Panc1 (cell line): Measurements from ENCODE around the gene DLG2. TPM values are rescaled to one million over a fixed set of nuclear protein-coding genes. Genes with fewer than 3 reads are reported as not detected.
A peak's percentile ranks its signal among the peaks of the same experiment; 100 is the strongest.

Experiments used
- ATAC-seq: fragments of 200-7000 bp; cut with Tn5 transposase; 2 replicates; pipeline ENCODE4 v1.9.1; 2020; ENCODE audit warnings: mild to moderate bottlenecking, moderate library complexity
- BruUV-seq: library from RNA; stranded (reverse); fragments of 400-500 nt; replicated peaks from 2 replicates; lab custom pipeline; 2021; lab: Mats Ljungman, UMichigan
- CTCF ChIA-PET: fragments of 300-600 bp; sonication (Branson Sonifier 250); formaldehyde crosslinking; loops from one replicate; lab custom pipeline; 2022; ENCODE audit warnings: antibody characterized with exemption; lab: Charles Lee
- POLR2A ChIA-PET: fragments of 300-600 bp; sonication (Branson Sonifier 250); formaldehyde crosslinking; loops from one replicate; lab custom pipeline; 2022; ENCODE audit warnings: antibody characterized with exemption; lab: Charles Lee
- DNase-seq: peaks from one replicate; pipeline ENCODE4 v3.0.0-alpha.2; 2010; ENCODE audit warnings: low read depth, low spot score
- H3K27ac ChIP-seq: 2 replicates; pipeline ENCODE4 v1.5.1; 2011; ENCODE audit warnings: mild to moderate bottlenecking, low read length, inconsistent platforms
- H3K27me3 ChIP-seq: fragments of 200-500 bp; sonication (Bioruptor generic); 2 replicates; pipeline ENCODE4 v1.6.0; 2014; ENCODE audit warnings: low read length, inconsistent platforms; ENCODE audit not compliant: control insufficient read depth, insufficient read depth
- H3K36me3 ChIP-seq: fragments of 200-500 bp; sonication (Bioruptor generic); 2 replicates; pipeline ENCODE4 v1.5.1; 2014; ENCODE audit warnings: inconsistent platforms, mild to moderate bottlenecking, low read length, moderate library complexity; ENCODE audit not compliant: control insufficient read depth, insufficient read depth
- H3K4me1 ChIP-seq: 2 replicates; pipeline ENCODE4 v1.5.1; 2011; ENCODE audit warnings: inconsistent platforms, mild to moderate bottlenecking, low read length, moderate library complexity; ENCODE audit not compliant: control insufficient read depth, insufficient read depth
- H3K4me3 ChIP-seq, 2 experiments: 2 replicates each; pipeline ENCODE4 v1.5.1; 2011 to 2012; ENCODE audit warnings: low read depth in 2 of 2, low read length in 2 of 2, mild to moderate bottlenecking in 2 of 2, inconsistent platforms in 1 of 2, moderate library complexity in 1 of 2
- H3K9me3 ChIP-seq: fragments of 200-500 bp; sonication (Bioruptor generic); 2 replicates; pipeline ENCODE4 v1.5.1; 2014; ENCODE audit warnings: low read depth, mild to moderate bottlenecking, inconsistent platforms, low read length, moderate library complexity; ENCODE audit not compliant: control insufficient read depth, insufficient read depth
- CTCF ChIP-seq: fragments of 450-650 bp; IDR thresholded peaks from 2 replicates; pipeline ENCODE4 v1.5.1; 2017; ENCODE audit warnings: mild to moderate bottlenecking
- POLR2AphosphoS5 ChIP-seq: IDR thresholded peaks from 2 replicates; pipeline ENCODE4 v1.6.1; 2012; ENCODE audit warnings: mild to moderate bottlenecking, low read depth, low read length, moderate library complexity
- REST ChIP-seq, 2 experiments: IDR thresholded peaks; 2 replicates each; pipeline ENCODE4 v1.6.1; 2011 to 2012; ENCODE audit warnings: low read depth in 2 of 2, control low read depth in 1 of 2, low read length in 1 of 2, mild to moderate bottlenecking in 1 of 2, moderate library complexity in 1 of 2; ENCODE audit not compliant: insufficient read depth in 1 of 2
- SIN3A ChIP-seq: IDR thresholded peaks from 2 replicates; pipeline ENCODE4 v1.6.1; 2012; ENCODE audit warnings: low read depth, mild to moderate bottlenecking, low read length, moderate library complexity, borderline replicate concordance; ENCODE audit not compliant: insufficient read depth
- TCF7L2 ChIP-seq: IDR thresholded peaks from 2 replicates; pipeline ENCODE4 v1.6.1; 2011; ENCODE audit warnings: mild to moderate bottlenecking, low read depth, low read length, inconsistent platforms
- in situ Hi-C: cut with HindIII; loops from 2 replicates; pipeline ENCODE4 v1.10.0; 2016; ENCODE audit warnings: low sequenced_read_pairs, low pct_unique_long_range_greater_than_20kb
- intact Hi-C: fragments of 100-400 bp; cut with micrococcal nuclease; formaldehyde crosslinking; loops from one replicate; pipeline ENCODE4 v1.10.0; 2022; ENCODE audit not compliant: unreplicated experiment
- total RNA-seq: library from RNA; stranded (reverse); gene quantifications from one replicate; pipeline ENCODE4 v1.2.1, GENCODE V29; 2021; ENCODE audit not compliant: unreplicated experiment

The DLG2 gene
- total RNA-seq, 1 experiment from 2014 or later = 4.2 TPM

GRCh38 chr11:85647604-85648299 is 20.6 kb upstream of the DLG2 start, which contains the start of gene TMEM126A:
TMEM126A (plus strand) TSS chr11:85647967; CDS start chr11:85650256, 2,289 bp downstream.
- Histone ChIP-seq H3K9me3 (no peaks in the 10 kb centered on the region), H3K27ac (peak within 1 kb of the TSS; percentile 97), H3K36me3 (no peaks in the 10 kb centered on the region), H3K4me3 (peak within 1 kb of the TSS; percentile 75 to 90), H3K4me1 (peaks cover 22% of the 10 kb centered on the region), H3K27me3 (no peaks in the 10 kb centered on the region)
- in situ Hi-C loops (no loop called here), intact Hi-C loops (no loop called here)
- ATAC-seq (peak; percentile 98), DNase-seq (peak; percentile 72)
- BruUV-seq = no TSS peak
- ChIA-PET CTCF (no interaction called here), POLR2A (interaction anchor here (0.6 to 1.1 kb wide), 7 partner anchors 8 to 85 kb away, joined by 3 to 5 read pairs (median 3); partner anchors contain the start of gene TMEM126B)
- TF ChIP-seq CTCF (no peak), TCF7L2 (0 out of 2 replicates have a peak, but pooled peaks have one; percentile 40), SIN3A (no peak; the same call in 1 of the 2 replicates), POLR2AphosphoS5 (peak; percentile 89), REST (IDR thresholded peaks at IDR 0.05; ENCODE audit: insufficient read depth in 1 of 2, low read depth in 2 of 2, low read length in 1 of 2) (no peak)

- H3K4me1 ChIP-seq = peaks cover 23% of the 10 kb centered on the region
- intact Hi-C loops = no loop called here
- H3K27ac ChIP-seq = peak overlapping the region; percentile 97
- H3K36me3 ChIP-seq = no peaks in the 10 kb centered on the region
- TF ChIP-seq REST (IDR thresholded peaks at IDR 0.05; ENCODE audit: insufficient read depth in 1 of 2, low read depth in 2 of 2, low read length in 1 of 2) (no peak), SIN3A (no peak), TCF7L2 (no peak), POLR2AphosphoS5 (no peak)
- H3K4me3 ChIP-seq = peak overlapping the region; percentile 75 to 90
- ChIA-PET CTCF (no interaction called here), POLR2A (interaction anchor here (0.6 to 1.1 kb wide), 4 partner anchors 9 to 14 kb away, joined by 3 to 5 read pairs (median 4); no protein-coding TSS in a partner anchor)
- in situ Hi-C loops = no loop called here
- H3K9me3 ChIP-seq = no peaks in the 10 kb centered on the region
- no peak; the same call in 1 of the 2 replicates for ATAC-seq
- DNase-seq = no peak
- BruUV-seq = no TSS peak
- no peaks in the 10 kb centered on the region for H3K27me3 ChIP-seq
Measured at GRCh38 chr11:85647078-85647477, 19.9 kb upstream of the DLG2 start.
